ENCODE measurements around the gene CAPZB.

- TF ChIP-seq PBX3 (IDR thresholded peaks at IDR 0.05), result no peak
- TF ChIP-seq CTCF (IDR thresholded peaks at IDR 0.05), result no peak
- TF ChIP-seq MAX (IDR thresholded peaks at IDR 0.05), result no peak
- no peak for TF ChIP-seq SREBF2 (IDR thresholded peaks at IDR 0.05)
- TF ChIP-seq POLR2A (IDR thresholded peaks at IDR 0.05; ENCODE audit: low read length), result no peak
- TF ChIP-seq CEBPB (IDR thresholded peaks at IDR 0.05), result no peak
- TF ChIP-seq NR3C1 (IDR thresholded peaks at IDR 0.05), result no peak
- TF ChIP-seq RARB (CRISPR knock-in tag; IDR thresholded peaks at IDR 0.05), result no peak
- no peak for TF ChIP-seq TP53 (CRISPR knock-in tag; IDR thresholded peaks at IDR 0.05)
- no peak for TF ChIP-seq REST (IDR thresholded peaks at IDR 0.05)
- TF ChIP-seq PHF8 (IDR thresholded peaks at IDR 0.05; ENCODE audit: borderline replicate concordance, low read depth), result no peak
- TF ChIP-seq HMGXB4 (CRISPR knock-in tag; IDR thresholded peaks at IDR 0.05; ENCODE audit: borderline replicate concordance), result no peak
These were observed 37.8 kb downstream of the CAPZB start for GRCh38 chr1:19447550-19447949.

Measured in A549 (cell line).